Activated naive CD8-positive, alpha-beta T cell treated with anti-CD3 and anti-CD28 coated beads for 36 hours (primary cell): ENCODE data around the gene TCF4. TPM values are rescaled to one million over a fixed set of nuclear protein-coding genes. Genes with fewer than 3 reads are reported as not detected.

ENCODE experiments used
- DNase-seq: peaks from one replicate; pipeline ENCODE4 v3.0.0; 2021
- H3K27ac Mint-ChIP-seq: one replicate; pipeline ENCODE4 v1.8.0; 2022; ENCODE audit warnings: mild to moderate bottlenecking, moderate library complexity, mixed read lengths
- H3K27me3 Mint-ChIP-seq: one replicate; pipeline ENCODE4 v1.8.0; 2022; ENCODE audit warnings: mild to moderate bottlenecking, mixed read lengths
- H3K36me3 Mint-ChIP-seq: one replicate; pipeline ENCODE4 v1.8.0; 2021; ENCODE audit warnings: mild to moderate bottlenecking, mixed read lengths
- H3K4me1 Mint-ChIP-seq: one replicate; pipeline ENCODE4 v1.8.0; 2021; ENCODE audit warnings: mixed read lengths
- H3K4me3 Mint-ChIP-seq: one replicate; pipeline ENCODE4 v1.8.0; 2022; ENCODE audit warnings: mild to moderate bottlenecking, moderate library complexity, mixed read lengths
- H3K9me3 Mint-ChIP-seq: one replicate; pipeline ENCODE4 v1.8.0; 2022; ENCODE audit warnings: mixed read lengths
- total RNA-seq, 2 experiments: library from RNA; stranded (reverse); gene quantifications; one replicate each; pipeline ENCODE4 v1.2.3, GENCODE V29; 2021

The TCF4 gene
- total RNA-seq, 2 experiments from 2014 or later, result 1.3 to 1.4 TPM

DNA sequence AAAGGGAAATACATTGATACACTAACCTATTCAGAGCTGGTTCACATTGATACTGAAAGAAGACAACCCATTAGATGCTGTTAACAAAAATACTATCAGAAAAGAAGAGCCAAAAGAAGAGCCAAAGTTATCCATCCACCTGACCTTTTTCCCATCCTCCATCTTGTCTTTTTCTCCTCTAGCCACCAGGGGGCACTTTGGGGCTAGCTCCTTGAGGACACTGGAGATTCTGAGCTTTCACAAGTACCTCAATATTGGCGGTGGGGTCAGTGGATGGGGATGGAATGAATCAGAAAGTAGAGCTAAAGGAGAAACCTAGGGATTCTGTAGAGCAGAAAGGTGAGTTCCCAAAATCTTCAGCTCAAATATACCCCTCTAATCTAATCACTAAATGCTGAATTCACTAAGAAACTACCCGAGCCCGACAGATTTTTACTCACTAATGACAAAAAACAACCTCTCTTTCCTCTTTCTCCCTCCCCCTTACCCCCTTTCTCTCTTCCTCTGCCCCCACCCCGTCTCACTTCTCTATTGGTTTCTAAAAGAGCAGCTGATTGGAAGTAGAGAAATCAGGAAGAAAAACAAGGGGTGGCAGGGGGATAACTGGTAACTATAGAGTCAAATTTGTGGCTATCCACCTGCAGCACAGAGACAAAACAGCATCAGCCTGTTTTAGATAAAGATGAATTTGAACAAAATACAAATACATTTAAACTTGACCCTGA, 203.3 kb downstream of the TCF4 start:
- Mint-ChIP-seq H3K4me1 (no peaks in the 10 kb centered on the region), H3K27ac (no peak overlapping the region), H3K4me3 (no peak overlapping the region), H3K27me3 (no peaks in the 10 kb centered on the region), H3K36me3 (no peaks in the 10 kb centered on the region), H3K9me3 (peaks cover 2% of the 10 kb centered on the region)
- DNase-seq, result peak; percentile 14

GRCh38 chr18:55384115-55384514, 203.9 kb downstream of the TCF4 start:
- Mint-ChIP-seq H3K36me3 (no peaks in the 10 kb centered on the region), H3K27ac (no peak overlapping the region), H3K9me3 (peaks cover 2% of the 10 kb centered on the region), H3K27me3 (no peaks in the 10 kb centered on the region), H3K4me3 (no peak overlapping the region), H3K4me1 (no peaks in the 10 kb centered on the region)
- no peak for DNase-seq

- Mint-ChIP-seq H3K36me3 (no peaks in the 10 kb centered on the region), H3K27ac (no peak overlapping the region), H3K9me3 (peaks cover 2% of the 10 kb centered on the region), H3K27me3 (no peaks in the 10 kb centered on the region), H3K4me1 (no peaks in the 10 kb centered on the region), H3K4me3 (no peak overlapping the region)
- no peak for DNase-seq
Observed at GRCh38 chr18:55382277-55382805, 205.7 kb downstream of the TCF4 start.

- Mint-ChIP-seq H3K4me3 (no peak overlapping the region), H3K27me3 (no peaks in the 10 kb centered on the region), H3K36me3 (no peaks in the 10 kb centered on the region), H3K4me1 (no peaks in the 10 kb centered on the region), H3K27ac (no peak overlapping the region), H3K9me3 (peaks cover 2% of the 10 kb centered on the region)
- no peak for DNase-seq
Observed at GRCh38 chr18:55381277-55381676, 206.7 kb downstream of the TCF4 start.

GRCh38 chr18:55380589-55380988, 207.4 kb downstream of the TCF4 start:
- no peak overlapping the region for H3K4me3 Mint-ChIP-seq
- H3K27ac Mint-ChIP-seq, result no peak overlapping the region
- H3K36me3 Mint-ChIP-seq, result no peaks in the 10 kb centered on the region
- H3K4me1 Mint-ChIP-seq, result no peaks in the 10 kb centered on the region
- peaks cover 2% of the 10 kb centered on the region for H3K9me3 Mint-ChIP-seq
- H3K27me3 Mint-ChIP-seq, result no peaks in the 10 kb centered on the region
- no peak for DNase-seq

DNA sequence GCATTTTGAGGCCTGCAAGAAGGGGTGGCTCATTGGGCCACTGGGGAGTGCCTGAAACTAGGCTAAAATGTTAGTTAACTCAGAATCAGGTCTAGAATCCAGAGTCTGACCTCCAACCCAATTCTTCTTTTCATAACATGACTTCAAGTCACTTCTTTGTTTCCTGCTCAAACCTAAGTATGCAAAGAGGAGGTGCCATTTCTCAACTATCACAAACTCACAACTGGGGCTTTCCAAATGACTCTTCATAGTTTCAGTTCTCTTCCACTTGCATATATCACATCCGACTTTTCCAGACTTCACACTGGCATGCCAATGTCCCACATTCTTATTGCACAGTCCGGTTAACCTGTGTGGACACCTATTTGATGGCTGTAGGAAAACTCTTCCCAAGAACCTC, 211.6 kb downstream of the TCF4 start:
- H3K27ac Mint-ChIP-seq, result no peak overlapping the region
- peaks cover 1% of the 10 kb centered on the region for H3K9me3 Mint-ChIP-seq
- H3K36me3 Mint-ChIP-seq, result no peaks in the 10 kb centered on the region
- no peak for DNase-seq
- H3K4me3 Mint-ChIP-seq, result no peak overlapping the region
- H3K4me1 Mint-ChIP-seq, result no peaks in the 10 kb centered on the region
- no peaks in the 10 kb centered on the region for H3K27me3 Mint-ChIP-seq

- Mint-ChIP-seq H3K27me3 (no peaks in the 10 kb centered on the region), H3K4me1 (no peaks in the 10 kb centered on the region), H3K27ac (no peak overlapping the region), H3K9me3 (peaks cover 1% of the 10 kb centered on the region), H3K36me3 (no peaks in the 10 kb centered on the region), H3K4me3 (no peak overlapping the region)
- DNase-seq, result no peak
Observed at GRCh38 chr18:55375930-55376329, 212.1 kb downstream of the TCF4 start.

DNA sequence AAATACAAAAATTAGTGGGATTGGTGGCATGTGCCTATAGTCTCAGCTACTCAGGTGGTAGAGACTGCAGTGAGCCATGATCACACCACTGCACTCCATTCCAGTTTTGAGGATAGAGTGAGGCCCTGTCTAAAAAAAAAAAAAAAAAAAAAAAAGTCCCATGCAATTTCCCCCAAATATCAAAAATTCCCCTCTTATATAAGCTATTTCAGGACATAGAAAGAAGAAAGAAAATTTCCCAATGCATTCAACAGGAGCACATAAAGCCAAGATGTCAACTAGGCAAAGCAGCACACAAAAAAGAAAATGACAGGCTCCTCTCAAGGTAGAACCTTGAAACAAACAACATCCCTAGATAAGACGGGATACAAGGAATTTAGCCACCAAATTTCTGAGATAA, 213.3 kb downstream of the TCF4 start:
- H3K27ac Mint-ChIP-seq, result no peak overlapping the region
- H3K4me3 Mint-ChIP-seq, result no peak overlapping the region
- peaks cover 1% of the 10 kb centered on the region for H3K9me3 Mint-ChIP-seq
- no peak for DNase-seq
- no peaks in the 10 kb centered on the region for H3K4me1 Mint-ChIP-seq
- no peaks in the 10 kb centered on the region for H3K36me3 Mint-ChIP-seq
- H3K27me3 Mint-ChIP-seq, result no peaks in the 10 kb centered on the region

DNA sequence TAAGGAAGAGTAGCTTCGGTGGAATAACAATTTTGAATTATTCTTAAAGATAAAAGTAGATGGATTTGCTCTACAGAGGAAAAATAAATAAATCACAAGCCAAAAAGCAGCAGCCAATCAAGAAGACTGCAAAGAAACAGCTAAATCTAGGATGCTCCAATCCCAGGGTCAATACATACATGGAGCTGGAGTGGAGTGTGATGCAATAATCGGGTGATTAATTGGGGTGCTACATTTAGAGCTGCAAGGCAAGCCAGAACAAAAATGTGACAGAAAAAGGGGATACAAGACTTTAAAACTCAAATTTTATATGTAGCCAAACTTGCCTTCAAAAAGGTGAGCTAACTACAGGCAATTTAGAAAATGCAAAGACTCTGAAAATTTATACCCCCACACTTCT, 215.8 kb downstream of the TCF4 start:
- H3K27ac Mint-ChIP-seq, result no peak overlapping the region

DNA sequence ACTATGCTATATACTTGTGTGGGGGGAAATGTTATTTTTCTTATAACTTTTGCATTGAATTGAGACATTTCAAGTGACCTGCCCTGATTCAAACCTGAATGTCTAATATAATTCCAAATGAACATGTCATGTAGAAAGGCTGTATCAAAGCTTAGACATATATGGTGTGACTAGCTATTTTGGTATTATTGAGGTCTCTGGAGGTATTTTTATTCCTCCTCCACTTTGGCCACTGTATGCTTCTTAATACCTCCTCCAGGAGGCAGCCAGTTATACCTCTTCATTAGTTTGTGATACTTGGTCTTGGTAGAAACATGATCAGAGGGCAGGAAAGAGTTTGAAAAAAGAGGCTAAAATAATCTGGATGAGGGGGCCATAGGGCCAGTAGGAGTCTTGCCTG, 217.1 kb downstream of the TCF4 start:
- H3K36me3 Mint-ChIP-seq, result no peaks in the 10 kb centered on the region
- H3K27me3 Mint-ChIP-seq, result no peaks in the 10 kb centered on the region
- peaks cover 1% of the 10 kb centered on the region for H3K9me3 Mint-ChIP-seq
- no peak overlapping the region for H3K4me3 Mint-ChIP-seq
- H3K4me1 Mint-ChIP-seq, result no peaks in the 10 kb centered on the region
- H3K27ac Mint-ChIP-seq, result no peak overlapping the region
- no peak for DNase-seq

More for the DNA sequence above, 215.8 kb downstream of the TCF4 start:
- DNase-seq, result no peak
- H3K36me3 Mint-ChIP-seq, result no peaks in the 10 kb centered on the region
- H3K27me3 Mint-ChIP-seq, result no peaks in the 10 kb centered on the region
- H3K9me3 Mint-ChIP-seq, result peaks cover 1% of the 10 kb centered on the region
- H3K4me1 Mint-ChIP-seq, result no peaks in the 10 kb centered on the region
- no peak overlapping the region for H3K4me3 Mint-ChIP-seq

- no peaks in the 10 kb centered on the region for H3K4me1 Mint-ChIP-seq
- H3K27ac Mint-ChIP-seq, result no peak overlapping the region
- H3K9me3 Mint-ChIP-seq, result no peaks in the 10 kb centered on the region
- no peak for DNase-seq
- H3K4me3 Mint-ChIP-seq, result no peak overlapping the region
- no peaks in the 10 kb centered on the region for H3K27me3 Mint-ChIP-seq
- no peaks in the 10 kb centered on the region for H3K36me3 Mint-ChIP-seq
Observed at GRCh38 chr18:55369346-55369745, 218.6 kb downstream of the TCF4 start.

DNA sequence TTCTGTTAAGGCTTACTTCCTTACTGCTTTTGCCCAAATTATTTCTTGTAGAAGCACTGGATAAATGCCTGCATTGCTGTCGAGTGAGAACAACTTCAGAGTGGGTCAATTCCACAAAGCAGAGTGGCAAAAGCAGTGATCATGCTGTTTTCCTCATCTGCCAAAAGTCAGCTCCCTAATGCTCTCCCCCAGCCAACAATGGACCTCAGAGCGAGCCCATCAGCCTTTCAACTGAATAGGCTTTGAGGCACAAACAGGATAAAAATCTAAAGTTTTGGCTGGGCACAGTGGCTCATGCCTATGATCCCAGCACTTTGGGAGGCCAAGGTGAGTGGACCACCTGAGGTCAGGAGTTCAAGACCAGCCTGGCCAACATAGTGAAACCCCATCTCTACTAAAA, 222.7 kb downstream of the TCF4 start:
- DNase-seq, result no peak
- Mint-ChIP-seq H3K27ac (no peak overlapping the region), H3K9me3 (peaks cover 1% of the 10 kb centered on the region), H3K4me3 (no peak overlapping the region), H3K4me1 (no peaks in the 10 kb centered on the region), H3K27me3 (peaks cover 4% of the 10 kb centered on the region), H3K36me3 (no peaks in the 10 kb centered on the region)

- Mint-ChIP-seq H3K27me3 (peaks cover 4% of the 10 kb centered on the region), H3K4me1 (no peaks in the 10 kb centered on the region), H3K9me3 (peaks cover 1% of the 10 kb centered on the region), H3K27ac (no peak overlapping the region), H3K36me3 (peaks cover 2% of the 10 kb centered on the region), H3K4me3 (no peak overlapping the region)
- DNase-seq, result no peak
Observed at GRCh38 chr18:55362303-55362702, 225.7 kb downstream of the TCF4 start.

DNA sequence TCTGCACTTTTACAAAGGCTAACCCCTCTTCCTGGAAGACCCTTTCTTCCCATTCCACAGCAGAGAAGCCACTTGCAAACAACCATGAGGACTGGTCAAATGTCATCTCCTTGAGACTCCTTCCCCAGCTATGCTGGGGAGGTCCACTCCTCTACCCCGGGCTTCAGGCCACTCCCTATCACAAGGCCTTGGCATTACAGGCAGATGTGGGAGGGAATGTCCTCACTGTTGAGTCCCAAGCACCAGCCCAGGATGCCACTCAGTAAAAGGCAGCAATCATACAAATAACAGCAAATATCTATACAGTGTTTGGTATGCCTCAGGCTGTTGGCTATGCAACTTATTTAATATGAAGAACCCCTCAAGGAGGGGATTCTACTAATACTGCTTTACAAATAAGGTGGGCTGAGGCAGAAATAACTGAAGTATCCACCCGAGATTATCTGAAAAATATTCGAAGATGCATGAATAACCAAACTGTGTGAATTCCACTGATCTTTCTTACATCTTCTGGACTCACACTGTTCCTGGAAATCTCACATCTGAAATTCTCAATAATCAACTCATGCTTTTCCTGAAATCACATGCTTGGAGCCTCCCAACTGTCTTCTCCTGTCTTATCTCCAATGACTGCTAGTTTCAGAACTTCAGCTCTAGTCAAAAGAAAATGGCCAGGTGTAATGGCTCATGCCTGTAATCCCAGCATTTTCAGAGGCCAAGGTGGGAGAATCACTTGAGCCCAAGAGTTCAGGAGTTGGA, 226.3 kb downstream of the TCF4 start:
- H3K4me1 Mint-ChIP-seq, result no peaks in the 10 kb centered on the region
- peaks cover 2% of the 10 kb centered on the region for H3K36me3 Mint-ChIP-seq
- no peak overlapping the region for H3K4me3 Mint-ChIP-seq
- peaks cover 1% of the 10 kb centered on the region for H3K9me3 Mint-ChIP-seq
- H3K27me3 Mint-ChIP-seq, result peaks cover 4% of the 10 kb centered on the region
- DNase-seq, result no peak
- H3K27ac Mint-ChIP-seq, result no peak overlapping the region

DNA sequence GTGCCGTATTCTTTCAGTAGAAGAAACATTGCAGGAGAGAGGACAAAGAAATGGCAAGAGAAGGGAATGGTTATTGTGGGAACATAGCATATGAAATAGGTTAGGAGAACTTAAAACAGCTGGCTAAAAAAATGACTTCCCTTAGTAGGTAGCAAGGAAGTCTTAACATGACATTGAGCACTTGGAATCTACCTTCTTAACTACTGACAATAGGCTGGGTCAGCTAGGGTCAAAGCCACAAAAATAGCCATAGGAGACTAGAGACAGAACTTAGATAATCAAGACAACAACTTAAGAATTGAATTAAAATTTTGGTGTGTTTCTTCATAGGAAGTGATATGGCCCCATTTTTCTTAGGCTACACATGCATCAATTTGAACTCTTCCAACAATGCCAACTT, 227.9 kb downstream of the TCF4 start:
- Mint-ChIP-seq H3K36me3 (peaks cover 2% of the 10 kb centered on the region), H3K9me3 (peaks cover 1% of the 10 kb centered on the region), H3K4me3 (no peak overlapping the region), H3K27me3 (peaks cover 4% of the 10 kb centered on the region), H3K4me1 (no peaks in the 10 kb centered on the region), H3K27ac (no peak overlapping the region)
- DNase-seq, result no peak

- Mint-ChIP-seq H3K36me3 (peaks cover 2% of the 10 kb centered on the region), H3K27me3 (peaks cover 4% of the 10 kb centered on the region), H3K4me1 (no peaks in the 10 kb centered on the region), H3K9me3 (peaks cover 1% of the 10 kb centered on the region), H3K4me3 (no peak overlapping the region), H3K27ac (no peak overlapping the region)
- no peak for DNase-seq
Observed at GRCh38 chr18:55356815-55357214, 231.2 kb downstream of the TCF4 start.
